IMR-90 (cell line): Measurements from ENCODE around the gene TPSD1. TPM values are rescaled to one million over a fixed set of nuclear protein-coding genes. Genes with fewer than 3 reads are reported as not detected.
"Not testable (repeated sequence)": the region's sequence is repeated elsewhere in the genome, so short reads cannot be mapped to it uniquely, and the experiment has no call there.

ENCODE experiments used
- ATAC-seq: fragments of 200-7000 bp; cut with Tn5 transposase; 2 replicates; pipeline ENCODE4 v1.9.1; 2020; ENCODE audit warnings: low read depth, mild to moderate bottlenecking, moderate library complexity
- BruUV-seq: library from RNA; stranded (reverse); fragments of 400-500 nt; replicated peaks from 2 replicates; lab custom pipeline; 2021; lab: Mats Ljungman, UMichigan
- CTCF ChIA-PET: fragments of 300-600 bp; formaldehyde crosslinking; extraction: SDS; loops from one replicate; lab custom pipeline; 2021; ENCODE audit warnings: antibody characterized with exemption; lab: Yijun Ruan, JAX
- POLR2A ChIA-PET: fragments of 300-600 bp; sonication (Branson Sonifier 250); formaldehyde crosslinking; loops from one replicate; lab custom pipeline; 2022; ENCODE audit warnings: antibody characterized with exemption; ENCODE audit not compliant: unreplicated experiment; lab: Charles Lee
- DNase-seq: peaks from one replicate; pipeline ENCODE4 v3.0.0; 2013
- H2AFZ ChIP-seq: replicated peaks from 2 replicates; pipeline ENCODE3; 2013; ENCODE audit warnings: low read length, mild to moderate bottlenecking; ENCODE audit not compliant: poor library complexity
- H2AK5ac ChIP-seq: 2 replicates; pipeline ENCODE4 v1.6.1; 2013; ENCODE audit warnings: low read depth, low read length, inconsistent platforms
- H2AK9ac ChIP-seq: replicated peaks from 2 replicates; pipeline ENCODE3; 2013; ENCODE audit warnings: mild to moderate bottlenecking, low read depth, low read length, moderate library complexity; ENCODE audit not compliant: poor library complexity
- H2BK120ac ChIP-seq: 2 replicates; pipeline ENCODE4 v1.6.1; 2013; ENCODE audit warnings: low read depth, low read length, inconsistent platforms
- H2BK15ac ChIP-seq: 3 replicates; pipeline ENCODE4 v1.6.1; 2013; ENCODE audit warnings: low read depth, low read length, inconsistent platforms
- H2BK20ac ChIP-seq: 2 replicates; pipeline ENCODE4 v1.6.1; 2013; ENCODE audit warnings: low read depth, mild to moderate bottlenecking, inconsistent platforms, low read length, moderate library complexity
- H2BK5ac ChIP-seq: 2 replicates; pipeline ENCODE4 v1.6.1; 2013; ENCODE audit warnings: mild to moderate bottlenecking, low read depth, low read length, inconsistent platforms; ENCODE audit not compliant: poor library complexity, severe bottlenecking
- H3K14ac ChIP-seq: replicated peaks from 2 replicates; pipeline ENCODE4 v1.6.1; 2013; ENCODE audit warnings: low read depth, low read length, inconsistent platforms
- H3K18ac ChIP-seq: 2 replicates; pipeline ENCODE4 v1.6.1; 2013; ENCODE audit warnings: low read depth, low read length, control low read depth
- H3K23ac ChIP-seq: 2 replicates; pipeline ENCODE4 v1.6.1; 2013; ENCODE audit warnings: low read depth, low read length, inconsistent platforms
- H3K27ac ChIP-seq: 2 replicates; pipeline ENCODE4 v1.5.1; 2013; ENCODE audit warnings: mild to moderate bottlenecking, control low read depth, low read length; ENCODE audit not compliant: insufficient read depth
- H3K27me3 ChIP-seq: 2 replicates; pipeline ENCODE4 v1.6.1; 2013; ENCODE audit warnings: low read length; ENCODE audit not compliant: control insufficient read depth, insufficient read depth
- H3K36me3 ChIP-seq: 2 replicates; pipeline ENCODE4 v1.6.1; 2013; ENCODE audit warnings: low read length, mixed read lengths; ENCODE audit not compliant: control insufficient read depth, insufficient read depth
- H3K4ac ChIP-seq: 2 replicates; pipeline ENCODE4 v1.6.1; 2013; ENCODE audit warnings: low read depth, low read length, inconsistent platforms
- H3K4me1 ChIP-seq: 2 replicates; pipeline ENCODE4 v1.6.1; 2013; ENCODE audit warnings: low read length, mixed read lengths; ENCODE audit not compliant: control insufficient read depth, insufficient read depth
- H3K4me2 ChIP-seq: 2 replicates; pipeline ENCODE4 v1.6.1; 2013; ENCODE audit warnings: low read depth, mild to moderate bottlenecking, control low read depth, low read length, moderate library complexity
- H3K4me3 ChIP-seq: 2 replicates; pipeline ENCODE4 v1.5.1; 2013; ENCODE audit warnings: low read depth, mild to moderate bottlenecking, control low read depth, low read length, moderate library complexity; ENCODE audit not compliant: insufficient read depth
- H3K56ac ChIP-seq: 2 replicates; pipeline ENCODE4 v1.6.1; 2013; ENCODE audit warnings: low read length, inconsistent platforms; ENCODE audit not compliant: insufficient read depth; ENCODE audit errors: extremely low read depth
- H3K79me1 ChIP-seq, 2 experiments: 2 replicates each; pipeline ENCODE4 v1.6.1; 2013; ENCODE audit warnings: low read length in 2 of 2, inconsistent platforms in 1 of 2, low read depth in 1 of 2
- H3K9ac ChIP-seq: 2 replicates; pipeline ENCODE4 v1.6.1; 2013; ENCODE audit warnings: low read depth, low read length, control low read depth
- H3K9me1 ChIP-seq: 2 replicates; pipeline ENCODE4 v1.6.1; 2013; ENCODE audit warnings: low read length, inconsistent platforms; ENCODE audit not compliant: insufficient read depth
- H3K9me3 ChIP-seq: 2 replicates; pipeline ENCODE4 v1.6.1; 2013; ENCODE audit warnings: low read length; ENCODE audit not compliant: control insufficient read depth, insufficient read depth
- H4K20me1 ChIP-seq: 2 replicates; pipeline ENCODE4 v1.6.1; 2013; ENCODE audit warnings: low read length, inconsistent platforms; ENCODE audit not compliant: insufficient read depth
- H4K5ac ChIP-seq: 2 replicates; pipeline ENCODE4 v1.6.1; 2013; ENCODE audit warnings: mild to moderate bottlenecking, low read depth, low read length, control low read depth
- H4K8ac ChIP-seq, 2 experiments: 2 replicates each; pipeline ENCODE4 v1.6.1; 2013; ENCODE audit warnings: low read depth in 2 of 2, low read length in 2 of 2, control low read depth in 1 of 2, inconsistent platforms in 1 of 2
- H4K91ac ChIP-seq: 2 replicates; pipeline ENCODE4 v1.6.1; 2013; ENCODE audit warnings: low read depth, low read length, inconsistent platforms; ENCODE audit not compliant: insufficient read depth
- WGBS, 2 experiments: methylation state at CpG; one replicate each; pipeline versions ENCODE4 v1.1.5 to v1.1.7; 2013; ENCODE audit warnings: missing lambda C conversion rate in 2 of 2; ENCODE audit not compliant: insufficient read length in 1 of 2; ENCODE audit errors: extremely low coverage in 2 of 2; 5-methylcytosine and 5-hydroxymethylcytosine counted together
- dilution Hi-C: fragments of 300-500 bp; cut with HindIII; formaldehyde crosslinking; loops from one replicate; pipeline ENCODE4 v1.14.3; 2018; ENCODE audit warnings: low sequenced_read_pairs; ENCODE audit not compliant: unreplicated experiment
- in situ Hi-C: fragments of 300-500 bp; cut with MboI; formaldehyde crosslinking; loops from 3 replicates; pipeline ENCODE4 v1.14.3; 2019; ENCODE audit warnings: low sequenced_read_pairs, inconsistent platforms, mixed read lengths
- intact Hi-C: fragments of 100-400 bp; cut with micrococcal nuclease; formaldehyde crosslinking; loops from 2 replicates; pipeline ENCODE4 v1.10.0; 2022
- polyA plus RNA-seq, 3 experiments: library from polyadenylated mRNA; depleted of rRNA; stranded (reverse); fragments of >200 nt; gene quantifications; 2 replicates each; pipeline ENCODE4 v1.2.3, GENCODE V29; 2012; ENCODE audit warnings: low replicate concordance in 1 of 3
- total RNA-seq: library from RNA; depleted of rRNA; stranded (reverse); fragments of >200 nt; gene quantifications from 2 replicates; pipeline ENCODE4 v1.2.3, GENCODE V29; 2012

Gene TPSD1
- total and polyA plus RNA-seq, 2 of the 4 experiments (the other 2 are of a cell fraction) = not detected

DNA sequence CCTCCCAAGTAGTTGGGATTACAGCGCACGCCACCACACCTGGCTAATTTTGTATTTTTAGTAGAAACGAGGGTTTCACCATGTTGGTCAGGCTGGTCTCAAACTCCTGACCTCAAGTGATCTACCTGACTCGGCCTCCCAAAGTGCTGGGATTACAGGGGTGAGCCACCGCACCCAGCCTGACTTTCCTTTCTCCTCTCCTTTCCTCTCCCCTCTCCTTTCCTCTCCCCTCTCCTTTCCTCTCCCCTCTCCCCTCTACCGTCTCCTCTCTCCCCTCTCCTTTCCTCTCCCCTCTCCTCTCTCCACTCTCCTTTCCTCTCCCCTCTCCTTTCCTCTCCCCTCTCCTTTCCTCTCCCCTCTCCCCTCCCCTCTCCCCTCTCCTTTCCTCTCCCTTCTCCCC is 36.3 kb downstream of the TPSD1 start:
- H2AK5ac ChIP-seq, DNase-seq, H2BK15ac ChIP-seq, H3K79me1 ChIP-seq, ATAC-seq, H3K23ac ChIP-seq, dilution Hi-C loops, H4K91ac ChIP-seq, intact Hi-C loops, BruUV-seq, H2BK120ac ChIP-seq, H2BK20ac ChIP-seq, H2AK9ac ChIP-seq, H4K5ac ChIP-seq, H3K27ac ChIP-seq, H3K4me3 ChIP-seq, H3K14ac ChIP-seq, H4K8ac ChIP-seq, H3K9ac ChIP-seq, H3K4me2 ChIP-seq, H2BK5ac ChIP-seq, H3K18ac ChIP-seq, H4K20me1 ChIP-seq, POLR2A ChIA-PET, H3K36me3 ChIP-seq, H2AFZ ChIP-seq, in situ Hi-C loops, H3K4ac ChIP-seq, H3K56ac ChIP-seq, H3K9me3 ChIP-seq, CTCF ChIA-PET, H3K4me1 ChIP-seq, H3K9me1 ChIP-seq: not testable (repeated sequence)
- WGBS, 2 experiments = no CpG with 5 or more reads among the region's 6 CpGs
- peaks cover 47% of the 10 kb centered on the region for H3K27me3 ChIP-seq

DNA sequence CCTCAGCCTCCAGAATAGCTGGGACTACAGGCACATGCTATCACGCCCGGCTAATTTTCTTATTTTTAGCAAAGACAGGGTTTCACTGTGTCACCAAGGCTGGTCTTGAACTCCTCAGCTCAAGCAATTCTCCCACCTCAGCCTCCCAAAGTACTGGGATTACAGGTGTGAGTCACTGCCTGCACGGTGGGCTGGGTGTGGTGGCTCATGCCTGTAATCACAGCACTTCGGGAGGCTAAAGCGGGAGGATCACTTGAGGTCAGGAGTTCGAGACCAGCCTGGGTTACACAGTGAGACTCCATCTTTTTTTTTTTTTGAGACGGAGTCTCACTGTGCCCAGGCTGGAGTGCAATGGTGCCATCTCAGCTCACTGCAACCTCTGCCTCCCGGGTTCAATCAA is 36.9 kb downstream of the TPSD1 start:
- H3K23ac ChIP-seq, H3K9ac ChIP-seq, H3K36me3 ChIP-seq, H3K14ac ChIP-seq, ATAC-seq, H3K4me3 ChIP-seq, CTCF ChIA-PET, H3K4me2 ChIP-seq, H4K5ac ChIP-seq, H4K91ac ChIP-seq, H3K27ac ChIP-seq, POLR2A ChIA-PET, H3K9me1 ChIP-seq, H2AFZ ChIP-seq, H2BK5ac ChIP-seq, H3K4me1 ChIP-seq, H2AK9ac ChIP-seq, intact Hi-C loops, dilution Hi-C loops, H3K18ac ChIP-seq, H4K8ac ChIP-seq, H4K20me1 ChIP-seq, H3K9me3 ChIP-seq, in situ Hi-C loops, H3K56ac ChIP-seq, H2BK120ac ChIP-seq, H2BK20ac ChIP-seq, H2BK15ac ChIP-seq, H2AK5ac ChIP-seq, H3K79me1 ChIP-seq, DNase-seq, BruUV-seq, H3K4ac ChIP-seq: not testable (repeated sequence)
- H3K27me3 ChIP-seq = peaks cover 43% of the 10 kb centered on the region
- 85% methylated on average over 5 of the region's 8 CpGs; no CpG with 5 or more reads in 1 of the 2 experiments for WGBS, 2 experiments
